ENCODE results near the gene CASK. TPM values are rescaled to one million over a fixed set of nuclear protein-coding genes. Genes with fewer than 3 reads are reported as not detected.

Gene CASK
- total RNA-seq, 6 donors from 2014 or later: 25.1 to 61.6 (median 35.3) TPM

DNA sequence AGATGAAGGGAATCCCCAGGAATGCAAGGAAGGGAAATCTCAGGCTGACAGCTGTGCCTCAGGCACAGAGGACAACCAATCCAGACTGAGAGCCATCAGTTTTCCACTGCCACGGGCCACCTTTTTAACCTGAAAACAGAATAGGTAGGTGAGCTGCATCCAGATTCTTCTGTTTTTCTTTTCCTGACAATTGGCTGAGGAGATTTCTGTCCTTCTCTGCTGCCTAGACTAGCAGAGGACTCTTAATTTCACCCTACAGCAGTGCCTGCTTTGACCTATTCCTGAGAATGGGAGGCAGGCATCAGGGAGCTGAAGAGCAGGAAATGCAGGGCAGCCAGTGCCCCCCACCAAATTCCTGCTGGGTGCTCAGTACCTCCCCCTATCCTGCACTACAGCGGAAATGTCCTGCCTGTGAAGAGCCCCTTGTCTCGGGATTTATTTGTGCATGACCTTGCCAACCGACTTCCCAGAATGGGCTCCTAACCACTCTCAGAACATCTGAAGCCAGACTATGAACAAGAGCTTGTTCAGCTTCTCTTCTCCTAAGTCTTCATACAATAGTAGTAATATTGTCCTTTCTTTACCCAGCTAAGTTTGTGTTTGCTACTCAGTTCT is 65.1 kb downstream of the CASK start:
- no peaks in the 10 kb centered on the region for H3K27me3 ChIP-seq
- DNase-seq (no peak), ATAC-seq (ENCODE audit: low FRiP score in 2 of 2) (no peak)
- no peak for TF ChIP-seq POLR2AphosphoS5 (IDR thresholded peaks at IDR 0.05)
- no peak for TF ChIP-seq EP300 (IDR thresholded peaks at IDR 0.05)
- no peak for TF ChIP-seq POLR2A (IDR thresholded peaks at IDR 0.05)
- TF ChIP-seq, protein P1, sequence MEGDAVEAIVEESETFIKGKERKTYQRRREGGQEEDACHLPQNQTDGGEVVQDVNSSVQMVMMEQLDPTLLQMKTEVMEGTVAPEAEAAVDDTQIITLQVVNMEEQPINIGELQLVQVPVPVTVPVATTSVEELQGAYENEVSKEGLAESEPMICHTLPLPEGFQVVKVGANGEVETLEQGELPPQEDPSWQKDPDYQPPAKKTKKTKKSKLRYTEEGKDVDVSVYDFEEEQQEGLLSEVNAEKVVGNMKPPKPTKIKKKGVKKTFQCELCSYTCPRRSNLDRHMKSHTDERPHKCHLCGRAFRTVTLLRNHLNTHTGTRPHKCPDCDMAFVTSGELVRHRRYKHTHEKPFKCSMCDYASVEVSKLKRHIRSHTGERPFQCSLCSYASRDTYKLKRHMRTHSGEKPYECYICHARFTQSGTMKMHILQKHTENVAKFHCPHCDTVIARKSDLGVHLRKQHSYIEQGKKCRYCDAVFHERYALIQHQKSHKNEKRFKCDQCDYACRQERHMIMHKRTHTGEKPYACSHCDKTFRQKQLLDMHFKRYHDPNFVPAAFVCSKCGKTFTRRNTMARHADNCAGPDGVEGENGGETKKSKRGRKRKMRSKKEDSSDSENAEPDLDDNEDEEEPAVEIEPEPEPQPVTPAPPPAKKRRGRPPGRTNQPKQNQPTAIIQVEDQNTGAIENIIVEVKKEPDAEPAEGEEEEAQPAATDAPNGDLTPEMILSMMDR (IDR thresholded peaks at IDR 0.05): no peak
- 50 to 69% methylated on average over 3 to 4 of the region's 4 CpGs for WGBS, 2 donors
- no peak overlapping the region for H3K4me3 ChIP-seq
- no peaks in the 10 kb centered on the region for H3K9me3 ChIP-seq
- no peaks in the 10 kb centered on the region for H3K36me3 ChIP-seq
- no peak overlapping the region for H3K27ac ChIP-seq
- H3K4me1 ChIP-seq: no peaks in the 10 kb centered on the region

DNA sequence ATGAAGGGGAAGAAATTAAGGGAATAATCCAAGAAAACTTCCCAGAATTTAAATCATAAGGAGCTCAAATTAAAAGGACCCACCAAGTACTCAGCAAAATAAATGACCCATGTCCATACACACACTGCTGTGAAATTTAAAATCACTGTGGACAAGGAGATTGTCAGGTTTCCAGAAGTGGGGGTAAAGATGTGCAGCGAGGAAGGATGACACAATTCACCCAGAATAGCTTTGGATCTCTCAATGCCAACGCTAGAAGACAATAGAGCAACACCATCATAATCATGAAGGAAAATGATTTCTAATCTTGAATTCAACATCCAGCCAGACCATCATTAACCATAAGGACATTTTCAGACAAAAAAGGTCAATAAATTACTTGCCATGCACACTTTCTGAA is 65.7 kb downstream of the CASK start:
- no peak for DNase-seq
- Histone ChIP-seq H3K4me3 (no peak overlapping the region), H3K27me3 (no peaks in the 10 kb centered on the region), H3K4me1 (no peaks in the 10 kb centered on the region), H3K27ac (no peak overlapping the region), H3K36me3 (no peaks in the 10 kb centered on the region), H3K9me3 (no peaks in the 10 kb centered on the region)
- 41 to 73% methylated on average over 2 of the region's 2 CpGs for WGBS, 2 donors
- TF ChIP-seq, protein P1 (IDR thresholded peaks at IDR 0.05): no peak
- TF ChIP-seq POLR2AphosphoS5 (IDR thresholded peaks at IDR 0.05) (no peak), POLR2A (IDR thresholded peaks at IDR 0.05) (no peak)
- no peak for ATAC-seq (ENCODE audit: low FRiP score in 2 of 2)

DNA sequence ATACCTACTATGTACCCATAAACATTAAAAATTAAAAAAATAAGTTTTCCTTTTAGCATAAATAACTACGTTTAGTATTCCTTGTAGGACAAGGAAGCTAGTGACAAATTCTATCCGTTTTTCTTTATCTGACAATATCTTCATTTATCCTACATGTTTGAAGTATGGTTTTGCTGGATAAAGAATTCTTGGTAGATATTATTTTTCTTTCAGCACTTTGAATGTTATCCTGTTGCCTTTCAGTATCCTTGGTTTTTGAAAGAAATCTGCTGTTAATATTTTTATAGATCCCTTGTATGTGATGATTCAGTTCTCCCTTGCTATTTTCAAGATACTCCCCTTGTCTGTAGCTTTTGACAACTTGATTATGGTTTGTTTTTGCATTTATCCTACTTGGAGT is 76.6 kb downstream of the CASK start:
- DNase-seq: no peak
- no peaks in the 10 kb centered on the region for H3K4me1 ChIP-seq
- no peak for ATAC-seq (ENCODE audit: low FRiP score in 2 of 2)
- no peak overlapping the region for H3K4me3 ChIP-seq
- H3K27me3 ChIP-seq: no peaks in the 10 kb centered on the region
- TF ChIP-seq POLR2A (IDR thresholded peaks at IDR 0.05): no peak
- TF ChIP-seq, protein P1 (IDR thresholded peaks at IDR 0.05): no peak
- no peak for TF ChIP-seq POLR2AphosphoS5 (IDR thresholded peaks at IDR 0.05)
- 74 to 88% methylated on average over 2 of the region's 2 CpGs for WGBS, 2 donors
- peaks cover 0 to 3% (median 0%) of the 10 kb centered on the region in 4 donors for H3K36me3 ChIP-seq
- H3K9me3 ChIP-seq: peaks cover 0 to 53% (median 12%) of the 10 kb centered on the region in 4 donors
- no peak overlapping the region for H3K27ac ChIP-seq

DNA sequence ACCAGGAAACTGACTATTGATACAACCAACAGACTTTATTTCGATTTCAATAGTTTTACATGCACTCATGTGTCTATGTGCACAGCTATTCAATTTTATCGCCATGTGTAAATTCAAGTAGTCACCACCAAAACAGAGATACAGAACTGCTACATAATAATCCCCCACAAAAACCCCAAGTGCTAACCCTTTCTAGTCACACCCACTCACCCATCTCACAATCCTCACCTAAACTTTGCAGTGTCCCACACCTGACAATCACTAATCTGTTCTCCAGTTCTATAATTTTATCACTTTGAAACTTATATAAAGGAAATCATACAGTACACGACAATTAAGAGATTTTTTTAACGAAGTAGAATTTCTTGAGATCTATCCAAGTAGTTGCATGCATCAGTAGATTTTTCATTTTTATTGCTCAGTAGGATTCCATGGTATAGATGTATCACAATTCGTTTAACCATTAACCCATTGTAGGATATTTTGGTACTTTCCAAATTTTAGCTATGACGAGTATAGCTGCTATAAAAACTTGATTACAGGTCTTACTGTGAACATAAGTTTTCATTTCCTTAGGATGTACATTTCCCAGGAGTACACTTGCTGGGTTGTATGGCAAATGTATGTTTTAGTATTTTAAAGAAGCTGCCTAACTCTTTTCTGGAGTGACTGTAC is 85.9 kb downstream of the CASK start:
- no peak for ATAC-seq (ENCODE audit: low FRiP score in 2 of 2)
- Histone ChIP-seq H3K27ac (no peak overlapping the region), H3K27me3 (no peaks in the 10 kb centered on the region), H3K9me3 (peaks cover 0 to 9% (median 0%) of the 10 kb centered on the region in 4 donors), H3K4me3 (no peak overlapping the region), H3K36me3 (no peaks in the 10 kb centered on the region), H3K4me1 (no peaks in the 10 kb centered on the region)
- DNase-seq: no peak
- WGBS, 2 donors: 78 to 87% methylated on average over 6 of the region's 6 CpGs
- TF ChIP-seq EP300 (IDR thresholded peaks at IDR 0.05) (no peak), POLR2AphosphoS5 (IDR thresholded peaks at IDR 0.05) (no peak), POLR2A (IDR thresholded peaks at IDR 0.05) (no peak)
- TF ChIP-seq, protein P1 (IDR thresholded peaks at IDR 0.05): no peak

DNA sequence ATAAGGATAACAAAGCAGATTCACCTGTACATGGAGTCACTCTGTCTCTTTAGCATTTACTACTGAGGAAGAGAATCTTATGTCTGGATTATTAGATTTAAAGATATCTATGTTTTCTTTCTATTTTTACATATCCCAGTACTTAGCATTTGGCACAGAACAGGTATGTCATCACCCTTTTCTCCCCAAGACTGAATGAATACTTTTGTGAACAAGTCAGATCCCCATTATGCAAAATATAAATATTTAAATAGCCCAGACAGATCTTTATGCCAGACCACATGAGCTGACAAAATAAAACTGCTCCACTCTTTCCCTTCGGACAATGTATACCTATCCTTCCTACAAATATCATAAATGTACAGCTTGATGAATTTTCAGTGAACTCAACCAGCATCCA is 94.5 kb downstream of the CASK start:
- ATAC-seq (ENCODE audit: low FRiP score in 2 of 2) (no peak), DNase-seq (no peak)
- WGBS, 2 donors: 75 to 88% methylated on average over 1 of the region's 1 CpG

More for the DNA sequence above, 94.5 kb downstream of the CASK start:
- H3K27me3 ChIP-seq: no peaks in the 10 kb centered on the region
- no peaks in the 10 kb centered on the region for H3K36me3 ChIP-seq
- no peak overlapping the region for H3K4me3 ChIP-seq
- H3K27ac ChIP-seq: no peak overlapping the region
- no peaks in the 10 kb centered on the region for H3K4me1 ChIP-seq
- no peak for TF ChIP-seq POLR2AphosphoS5 (IDR thresholded peaks at IDR 0.05)
- TF ChIP-seq, protein P1 (IDR thresholded peaks at IDR 0.05): no peak
- no peak for TF ChIP-seq POLR2A (IDR thresholded peaks at IDR 0.05)
- TF ChIP-seq EP300 (IDR thresholded peaks at IDR 0.05): no peak
- H3K9me3 ChIP-seq: no peaks in the 10 kb centered on the region

All from upper lobe of left lung (tissue), 6 donors.